ENCODE data around the gene KRT13.
A peak's percentile ranks its signal among the peaks of the same experiment; 100 is the strongest.

Gene KRT13

GRCh38 chr17:41491476-41491875, 13.9 kb downstream of the KRT13 start:
- no peak for DNase-seq

GRCh38 chr17:41490000-41490990, 15.1 kb downstream of the KRT13 start:
- DNase-seq: no peak

- DNase-seq: no peak
These were observed 15.9 kb downstream of the KRT13 start, which contains the start of gene KRT36 for GRCh38 chr17:41489531-41489930. Gene KRT36 (minus strand): TSS chr17:41489910. CDS start chr17:41489864, 46 bp downstream.

GRCh38 chr17:41486809-41487530, 18.4 kb downstream of the KRT13 start:
- DNase-seq: peak; percentile 38

- DNase-seq: no peak
These were observed 19.1 kb downstream of the KRT13 start for GRCh38 chr17:41486316-41486715.

GRCh38 chr17:41484920-41485904, 20.2 kb downstream of the KRT13 start:
- DNase-seq: no peak

GRCh38 chr17:41483991-41484826, 21.2 kb downstream of the KRT13 start:
- no peak for DNase-seq

- no peak for DNase-seq
These were observed 21.9 kb downstream of the KRT13 start for GRCh38 chr17:41483531-41483930.

GRCh38 chr17:41481036-41481435, 24.4 kb downstream of the KRT13 start, which contains the start of gene KRT35:
Gene KRT35 (minus strand): TSS chr17:41481151. CDS start chr17:41481097, 54 bp downstream.
- no peak for DNase-seq

- no peak for DNase-seq
These were observed 24.8 kb downstream of the KRT13 start for GRCh38 chr17:41480581-41480980.

- DNase-seq: no peak
These were observed 25.3 kb downstream of the KRT13 start for GRCh38 chr17:41480136-41480535.

GRCh38 chr17:41478237-41478636, 27.2 kb downstream of the KRT13 start:
- no peak for DNase-seq

GRCh38 chr17:41476866-41477815, 28.3 kb downstream of the KRT13 start:
- DNase-seq: no peak

- DNase-seq: no peak
These were observed 30.0 kb downstream of the KRT13 start for GRCh38 chr17:41475421-41475820.

GRCh38 chr17:41474863-41475262, 30.5 kb downstream of the KRT13 start:
- no peak for DNase-seq

- DNase-seq: no peak
These were observed 37.1 kb downstream of the KRT13 start for GRCh38 chr17:41468346-41468745.

GRCh38 chr17:41467561-41467960, 37.9 kb downstream of the KRT13 start:
- no peak for DNase-seq

- no peak for DNase-seq
These were observed 38.4 kb downstream of the KRT13 start, which contains the start of gene KRT32 for GRCh38 chr17:41466988-41467387. Gene KRT32 (minus strand): TSS chr17:41467386. CDS start chr17:41467325, 61 bp downstream.

- DNase-seq: no peak
These were observed 40.7 kb downstream of the KRT13 start for GRCh38 chr17:41464682-41465081.

- no peak for DNase-seq
These were observed 41.2 kb downstream of the KRT13 start for GRCh38 chr17:41464173-41464572.
